ENCODE results near the gene LRP1B.
A peak's percentile ranks its signal among the peaks of the same experiment; 100 is the strongest.

LRP1B gene

GRCh38 chr2:140714586-140714985, 1416.2 kb downstream of the LRP1B start:
- TF ChIP-seq YY1 (IDR thresholded peaks at IDR 0.05; ENCODE audit: low read depth): no peak
- TF ChIP-seq EGR1 (IDR thresholded peaks at IDR 0.05): no peak
- no peak for TF ChIP-seq FOXM1 (IDR thresholded peaks at IDR 0.05; ENCODE audit: borderline replicate concordance, low read depth)
- TF ChIP-seq MAX (IDR thresholded peaks at IDR 0.05): no peak
- no peak for TF ChIP-seq TEAD4 (IDR thresholded peaks at IDR 0.05)
- no peak for TF ChIP-seq TAF1 (IDR thresholded peaks at IDR 0.05; ENCODE audit: low read depth)
- no peak for TF ChIP-seq ZBTB7A (IDR thresholded peaks at IDR 0.05; ENCODE audit: low read depth)
- TF ChIP-seq NFIC (IDR thresholded peaks at IDR 0.05): no peak
- no peak for TF ChIP-seq CEBPB (IDR thresholded peaks at IDR 0.05)
- TF ChIP-seq RAD21 (IDR thresholded peaks at IDR 0.05; ENCODE audit: low read depth): no peak
- TF ChIP-seq USF1 (IDR thresholded peaks at IDR 0.05): no peak
- TF ChIP-seq EP300 (IDR thresholded peaks at IDR 0.05; ENCODE audit: borderline replicate concordance): no peak
- no peak for TF ChIP-seq CREB1 (IDR thresholded peaks at IDR 0.05; ENCODE audit: low read depth)
- no peak for TF ChIP-seq TCF12 (IDR thresholded peaks at IDR 0.05; ENCODE audit: low read depth)
- no peak for TF ChIP-seq REST (IDR thresholded peaks at IDR 0.05; ENCODE audit: low read depth)

- TF ChIP-seq CREB1 (IDR thresholded peaks at IDR 0.05; ENCODE audit: low read depth) (no peak), USF1 (IDR thresholded peaks at IDR 0.05) (no peak), MAX (IDR thresholded peaks at IDR 0.05) (no peak), NFIC (IDR thresholded peaks at IDR 0.05) (no peak), ZBTB7A (IDR thresholded peaks at IDR 0.05; ENCODE audit: low read depth) (no peak), TAF1 (IDR thresholded peaks at IDR 0.05; ENCODE audit: low read depth) (no peak), FOXM1 (IDR thresholded peaks at IDR 0.05; ENCODE audit: borderline replicate concordance, low read depth) (no peak), TCF12 (IDR thresholded peaks at IDR 0.05; ENCODE audit: low read depth) (no peak), REST (IDR thresholded peaks at IDR 0.05; ENCODE audit: low read depth) (no peak), RAD21 (IDR thresholded peaks at IDR 0.05; ENCODE audit: low read depth) (no peak), TEAD4 (IDR thresholded peaks at IDR 0.05) (no peak), YY1 (IDR thresholded peaks at IDR 0.05; ENCODE audit: low read depth) (no peak), EP300 (IDR thresholded peaks at IDR 0.05; ENCODE audit: borderline replicate concordance) (no peak)
These were observed 1418.9 kb downstream of the LRP1B start for GRCh38 chr2:140711867-140712266.

- TF ChIP-seq YY1 (IDR thresholded peaks at IDR 0.05; ENCODE audit: low read depth): no peak
- TF ChIP-seq FOXM1 (IDR thresholded peaks at IDR 0.05; ENCODE audit: borderline replicate concordance, low read depth): no peak
- no peak for TF ChIP-seq EP300 (IDR thresholded peaks at IDR 0.05; ENCODE audit: borderline replicate concordance)
- no peak for TF ChIP-seq CEBPB (IDR thresholded peaks at IDR 0.05)
- TF ChIP-seq REST (IDR thresholded peaks at IDR 0.05; ENCODE audit: low read depth): no peak
- TF ChIP-seq EGR1 (IDR thresholded peaks at IDR 0.05): no peak
These were observed 1429.1 kb downstream of the LRP1B start for GRCh38 chr2:140701726-140702125.

GRCh38 chr2:140698636-140699035, 1432.2 kb downstream of the LRP1B start:
- no peak for TF ChIP-seq ZBTB7A (IDR thresholded peaks at IDR 0.05; ENCODE audit: low read depth)
- TF ChIP-seq EGR1 (IDR thresholded peaks at IDR 0.05): no peak
- TF ChIP-seq RAD21 (IDR thresholded peaks at IDR 0.05; ENCODE audit: low read depth): no peak
- TF ChIP-seq TAF1 (IDR thresholded peaks at IDR 0.05; ENCODE audit: low read depth): no peak

GRCh38 chr2:140696449-140696848, 1434.4 kb downstream of the LRP1B start:
- TF ChIP-seq REST (IDR thresholded peaks at IDR 0.05; ENCODE audit: low read depth) (no peak), TEAD4 (IDR thresholded peaks at IDR 0.05) (no peak), ZBTB7A (IDR thresholded peaks at IDR 0.05; ENCODE audit: low read depth) (no peak), RAD21 (IDR thresholded peaks at IDR 0.05; ENCODE audit: low read depth) (peak; percentile 37; the same call in 1 of the 2 replicates)

Measured in Ishikawa (cell line).